GM23338 (cell line): ENCODE results near the gene MYLK. TPM values are rescaled to one million over a fixed set of nuclear protein-coding genes. Genes with fewer than 3 reads are reported as not detected.
"Not testable (repeated sequence)": the region's sequence is repeated elsewhere in the genome, so short reads cannot be mapped to it uniquely, and the experiment has no call there.

Experiments used
- ATAC-seq: fragments of 200-7000 bp; cut with Tn5 transposase; 3 replicates; pipeline ENCODE4 v1.9.1; 2020
- DNase-seq: peaks from one replicate; pipeline ENCODE4 v3.0.0-alpha.2; 2015; ENCODE audit warnings: low spot score
- H2AFZ ChIP-seq: fragments of 200-600 bp; sonication (generic); 2 replicates; pipeline ENCODE4 v1.8.0; 2016; ENCODE audit warnings: antibody characterized with exemption, mild to moderate bottlenecking, moderate library complexity
- H3F3A ChIP-seq: fragments of 200-600 bp; sonication (generic); replicated peaks from 2 replicates; pipeline ENCODE4 v1.8.0; 2017; ENCODE audit warnings: antibody characterized with exemption, mixed run types, low read depth
- H3K27ac ChIP-seq: fragments of 200-600 bp; sonication (generic); 2 replicates; pipeline ENCODE4 v1.6.1; 2016; ENCODE audit warnings: low read depth
- H3K27me3 ChIP-seq: fragments of 200-600 bp; sonication (generic); 2 replicates; pipeline ENCODE4 v1.8.0; 2016; ENCODE audit warnings: mild to moderate bottlenecking, mixed run types, moderate library complexity; ENCODE audit not compliant: insufficient read depth
- H3K36me3 ChIP-seq: fragments of 200-600 bp; sonication (generic); 2 replicates; pipeline ENCODE4 v1.8.0; 2016; ENCODE audit warnings: mild to moderate bottlenecking; ENCODE audit not compliant: insufficient read depth
- H3K4me1 ChIP-seq: fragments of 200-600 bp; sonication (generic); 2 replicates; pipeline ENCODE4 v1.8.0; 2016; ENCODE audit warnings: mild to moderate bottlenecking, moderate library complexity; ENCODE audit not compliant: insufficient read depth
- H3K4me2 ChIP-seq: fragments of 200-600 bp; sonication (generic); 2 replicates; pipeline ENCODE4 v1.7.1; 2017; ENCODE audit warnings: mixed run types
- H3K4me3 ChIP-seq: fragments of 200-600 bp; sonication (generic); 2 replicates; pipeline ENCODE4 v1.6.1; 2016; ENCODE audit warnings: mixed run types
- H3K79me2 ChIP-seq: fragments of 200-600 bp; sonication (generic); replicated peaks from 2 replicates; pipeline ENCODE4 v1.8.0; 2017; ENCODE audit warnings: mild to moderate bottlenecking; ENCODE audit not compliant: insufficient read depth
- H3K9me2 ChIP-seq: fragments of 200-600 bp; sonication (generic); 2 replicates; pipeline ENCODE4 v1.8.0; 2017; ENCODE audit not compliant: insufficient read depth
- H4K20me1 ChIP-seq: fragments of 200-600 bp; sonication (generic); replicated peaks from 2 replicates; pipeline ENCODE4 v1.8.0; 2017; ENCODE audit warnings: mild to moderate bottlenecking; ENCODE audit not compliant: insufficient read depth
- H3K27ac Mint-ChIP-seq: 2 replicates; pipeline ENCODE4 v1.8.0; 2020; ENCODE audit warnings: inconsistent platforms, mild to moderate bottlenecking, moderate library complexity, mixed read lengths
- H3K27me3 Mint-ChIP-seq: 3 replicates; pipeline ENCODE4 v1.8.0; 2022; ENCODE audit warnings: low read depth, mild to moderate bottlenecking, moderate library complexity, mixed read lengths, inconsistent platforms; ENCODE audit not compliant: insufficient read depth, poor library complexity
- H3K36me3 Mint-ChIP-seq: 3 replicates; pipeline ENCODE4 v1.8.0; 2021; ENCODE audit warnings: low read depth, mild to moderate bottlenecking, inconsistent platforms, moderate library complexity, mixed read lengths
- H3K4me1 Mint-ChIP-seq: 3 replicates; pipeline ENCODE4 v1.8.0; 2020; ENCODE audit warnings: mild to moderate bottlenecking, inconsistent platforms, mixed read lengths
- H3K4me3 Mint-ChIP-seq: 3 replicates; pipeline ENCODE4 v1.8.0; 2021; ENCODE audit warnings: moderate library complexity, mild to moderate bottlenecking, inconsistent platforms, mixed read lengths
- H3K9me3 Mint-ChIP-seq: 3 replicates; pipeline ENCODE4 v1.8.0; 2020; ENCODE audit warnings: moderate library complexity, mild to moderate bottlenecking, inconsistent platforms, mixed read lengths
- CREB1 ChIP-seq: fragments of 250-450 bp; sonication (Bioruptor Pico); IDR thresholded peaks from 2 replicates; pipeline ENCODE4 v1.5.0; 2020; ENCODE audit warnings: low read depth, mild to moderate bottlenecking, moderate library complexity
- CTCF ChIP-seq, 2 experiments: fragments of 200-600 bp in 1 of 2; sonication (generic) in 1 of 2; conservative IDR thresholded peaks; 2 replicates each; pipeline versions ENCODE4 v1.5.1 to v1.6.1; 2016 to 2017; ENCODE audit warnings: antibody characterized with exemption in 2 of 2, low read depth in 2 of 2, mild to moderate bottlenecking in 2 of 2, moderate library complexity in 1 of 2
- ETS1 ChIP-seq: IDR thresholded peaks from 2 replicates; pipeline ENCODE4 v1.6.1; 2016; ENCODE audit warnings: antibody characterized with exemption
- EZH2 ChIP-seq: fragments of 200-600 bp; sonication (generic); IDR thresholded peaks from one replicate; pipeline ENCODE4 v1.8.0; 2017; ENCODE audit warnings: antibody characterized with exemption, mild to moderate bottlenecking, low read depth; ENCODE audit not compliant: unreplicated experiment
- EZH2phosphoT487 ChIP-seq: fragments of 200-600 bp; sonication (generic); IDR thresholded peaks from one replicate; pipeline ENCODE4 v1.8.1; 2018; ENCODE audit warnings: antibody characterized with exemption; ENCODE audit not compliant: unreplicated experiment
- JUNB ChIP-seq: IDR thresholded peaks from one replicate; pipeline ENCODE4 v1.6.1; 2016; ENCODE audit warnings: antibody characterized with exemption; ENCODE audit not compliant: unreplicated experiment
- POLR2AphosphoS5 ChIP-seq: IDR thresholded peaks from 2 replicates; pipeline ENCODE4 v1.6.1; 2016; ENCODE audit warnings: antibody characterized with exemption, low read depth
- STAT1 ChIP-seq: IDR thresholded peaks from one replicate; pipeline ENCODE4 v1.6.1; 2016; ENCODE audit warnings: antibody characterized with exemption; ENCODE audit not compliant: unreplicated experiment
- ZNF114 ChIP-seq: fragments of 250-450 bp; sonication (Bioruptor Pico); IDR thresholded peaks from 2 replicates; pipeline ENCODE4 v1.5.0; 2020; ENCODE audit warnings: mild to moderate bottlenecking, moderate library complexity
- ZNF331 ChIP-seq: fragments of 250-450 bp; sonication (Bioruptor Pico); IDR thresholded peaks from 2 replicates; pipeline ENCODE4 v1.5.0; 2020; ENCODE audit warnings: low read depth, mild to moderate bottlenecking, moderate library complexity
- ZNF462 ChIP-seq: fragments of 250-450 bp; sonication (Bioruptor Pico); IDR thresholded peaks from 2 replicates; pipeline ENCODE4 v1.5.0; 2020; ENCODE audit warnings: mild to moderate bottlenecking, moderate library complexity
- polyA plus RNA-seq: library from polyadenylated mRNA; unstranded; fragments of >200 nt; fragmentation: Nextera tagmentation; extraction: Ambion mirVana; gene quantifications from 2 replicates; pipeline ENCODE4 v1.2.1, GENCODE V29; 2016
- total RNA-seq: library from RNA; depleted of rRNA; stranded (reverse); fragments of >200 nt; shearing (Covaris generic); gene quantifications from 2 replicates; pipeline ENCODE4 v1.2.3, GENCODE V29; 2014

Gene MYLK
- total and polyA plus RNA-seq, 2 experiments from 2014 or later = 11.5 to 17.9 TPM

- TF ChIP-seq ZNF114 (no peak), ZNF331 (no peak), POLR2AphosphoS5 (no peak), CREB1 (CRISPR knock-in tag) (no peak), EZH2phosphoT487 (no peak), JUNB (no peak)
These were observed 277.6 kb downstream of the MYLK start (continued) for GRCh38 chr3:123606527-123606926.

- Histone ChIP-seq H3K36me3 (no peaks in the 10 kb centered on the region), H3K27me3 (no peaks in the 10 kb centered on the region), H3F3A (no peaks in the 10 kb centered on the region), H3K4me1 (no peaks in the 10 kb centered on the region), H3K27ac (no peak overlapping the region), H3K4me2 (no peak overlapping the region), H3K4me3 (no peak overlapping the region), H4K20me1 (peaks cover 4% of the 10 kb centered on the region; the same call in 1 of the 2 replicates), H3K9me2 (no peaks in the 10 kb centered on the region), H3K79me2 (no peaks in the 10 kb centered on the region), H2AFZ (no peak overlapping the region)
- H3K9me3 Mint-ChIP-seq = no peaks in the 10 kb centered on the region
- H3K27ac Mint-ChIP-seq = no peak overlapping the region
- ATAC-seq (peak; percentile 82), DNase-seq (peak; percentile 47)
- H3K4me1 Mint-ChIP-seq = peaks cover 5% of the 10 kb centered on the region; the same call in 1 of the 3 replicates
- H3K27me3 Mint-ChIP-seq = no peaks in the 10 kb centered on the region
- H3K4me3 Mint-ChIP-seq = no peak overlapping the region
- no peak for TF ChIP-seq ETS1
- no peak for TF ChIP-seq ZNF331
- TF ChIP-seq ZNF114 = no peak
- TF ChIP-seq JUNB = no peak
- no peak for TF ChIP-seq STAT1
- TF ChIP-seq CTCF (conservative IDR thresholded peaks at IDR 0.05; ENCODE audit: low read depth in 2 of 2) = no peak
- TF ChIP-seq EZH2phosphoT487 = no peak
- no peak for TF ChIP-seq ZNF462 (CRISPR knock-in tag)
- no peak for TF ChIP-seq EZH2
- TF ChIP-seq CREB1 (CRISPR knock-in tag) = no peak
- H3K36me3 Mint-ChIP-seq = no peaks in the 10 kb centered on the region
These were observed 278.3 kb downstream of the MYLK start for GRCh38 chr3:123605789-123606234.

- not testable (repeated sequence) for DNase-seq, H3F3A ChIP-seq, H3K4me1 ChIP-seq, H3K36me3 Mint-ChIP-seq, H3K4me2 ChIP-seq, H3K27ac ChIP-seq, ATAC-seq, H3K4me3 ChIP-seq, H3K27me3 ChIP-seq, H3K4me3 Mint-ChIP-seq, H3K36me3 ChIP-seq, H3K27me3 Mint-ChIP-seq, H3K4me1 Mint-ChIP-seq, H3K79me2 ChIP-seq, H2AFZ ChIP-seq, H3K9me3 Mint-ChIP-seq, H3K27ac Mint-ChIP-seq, H3K9me2 ChIP-seq
- H4K20me1 ChIP-seq = peaks cover 16% of the 10 kb centered on the region; the same call in 1 of the 2 replicates
These were observed 281.0 kb downstream of the MYLK start for GRCh38 chr3:123603153-123603552.
